ENCODE data around the gene TTC38.

DNA sequence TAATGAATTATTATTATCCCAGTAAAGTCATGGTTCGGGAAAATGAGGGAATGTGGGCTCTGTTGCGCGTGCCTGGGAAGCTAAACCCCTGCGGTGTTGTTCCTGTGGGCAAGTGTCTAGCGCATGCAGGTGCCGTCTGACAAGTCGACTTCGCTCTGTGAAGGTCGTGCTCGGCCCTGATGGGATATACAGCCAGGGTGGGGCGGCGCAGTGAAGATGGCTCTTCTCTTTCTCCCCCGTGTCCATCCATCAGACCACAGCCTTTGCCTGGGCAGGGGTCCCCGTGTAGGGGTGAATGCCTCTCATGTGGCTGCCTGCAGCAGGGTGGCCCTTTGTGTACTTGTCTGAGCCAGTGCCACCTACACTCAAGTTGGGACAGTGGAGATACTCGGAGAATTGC lies 54.9 kb downstream of the TTC38 start:
- TF ChIP-seq, protein P1, sequence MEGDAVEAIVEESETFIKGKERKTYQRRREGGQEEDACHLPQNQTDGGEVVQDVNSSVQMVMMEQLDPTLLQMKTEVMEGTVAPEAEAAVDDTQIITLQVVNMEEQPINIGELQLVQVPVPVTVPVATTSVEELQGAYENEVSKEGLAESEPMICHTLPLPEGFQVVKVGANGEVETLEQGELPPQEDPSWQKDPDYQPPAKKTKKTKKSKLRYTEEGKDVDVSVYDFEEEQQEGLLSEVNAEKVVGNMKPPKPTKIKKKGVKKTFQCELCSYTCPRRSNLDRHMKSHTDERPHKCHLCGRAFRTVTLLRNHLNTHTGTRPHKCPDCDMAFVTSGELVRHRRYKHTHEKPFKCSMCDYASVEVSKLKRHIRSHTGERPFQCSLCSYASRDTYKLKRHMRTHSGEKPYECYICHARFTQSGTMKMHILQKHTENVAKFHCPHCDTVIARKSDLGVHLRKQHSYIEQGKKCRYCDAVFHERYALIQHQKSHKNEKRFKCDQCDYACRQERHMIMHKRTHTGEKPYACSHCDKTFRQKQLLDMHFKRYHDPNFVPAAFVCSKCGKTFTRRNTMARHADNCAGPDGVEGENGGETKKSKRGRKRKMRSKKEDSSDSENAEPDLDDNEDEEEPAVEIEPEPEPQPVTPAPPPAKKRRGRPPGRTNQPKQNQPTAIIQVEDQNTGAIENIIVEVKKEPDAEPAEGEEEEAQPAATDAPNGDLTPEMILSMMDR (conservative IDR thresholded peaks at IDR 0.05; ENCODE audit: low read depth, low read length) = no peak
- TF ChIP-seq EZH2 (IDR thresholded peaks at IDR 0.05; ENCODE audit: low read length, unreplicated experiment) = no peak

Data from PC-3 (cell line).